Retinal pigment epithelial cell (primary cell): ENCODE data around the gene DNM1L.

ENCODE experiments used
- DNase-seq: peaks from one replicate; pipeline ENCODE4 v3.0.0-alpha.2; 2010; ENCODE audit warnings: low read depth
- H3K4me3 ChIP-seq: 2 replicates; pipeline ENCODE4 v1.5.1; 2011; ENCODE audit warnings: mild to moderate bottlenecking, low read length, control low read depth, moderate library complexity
- TF ChIP-seq, protein P1 (sequence below): conservative IDR thresholded peaks from 2 replicates; pipeline ENCODE4 v1.5.1; 2011; ENCODE audit warnings: low read depth, low read length, control low read depth, inconsistent platforms

DNM1L gene

DNA sequence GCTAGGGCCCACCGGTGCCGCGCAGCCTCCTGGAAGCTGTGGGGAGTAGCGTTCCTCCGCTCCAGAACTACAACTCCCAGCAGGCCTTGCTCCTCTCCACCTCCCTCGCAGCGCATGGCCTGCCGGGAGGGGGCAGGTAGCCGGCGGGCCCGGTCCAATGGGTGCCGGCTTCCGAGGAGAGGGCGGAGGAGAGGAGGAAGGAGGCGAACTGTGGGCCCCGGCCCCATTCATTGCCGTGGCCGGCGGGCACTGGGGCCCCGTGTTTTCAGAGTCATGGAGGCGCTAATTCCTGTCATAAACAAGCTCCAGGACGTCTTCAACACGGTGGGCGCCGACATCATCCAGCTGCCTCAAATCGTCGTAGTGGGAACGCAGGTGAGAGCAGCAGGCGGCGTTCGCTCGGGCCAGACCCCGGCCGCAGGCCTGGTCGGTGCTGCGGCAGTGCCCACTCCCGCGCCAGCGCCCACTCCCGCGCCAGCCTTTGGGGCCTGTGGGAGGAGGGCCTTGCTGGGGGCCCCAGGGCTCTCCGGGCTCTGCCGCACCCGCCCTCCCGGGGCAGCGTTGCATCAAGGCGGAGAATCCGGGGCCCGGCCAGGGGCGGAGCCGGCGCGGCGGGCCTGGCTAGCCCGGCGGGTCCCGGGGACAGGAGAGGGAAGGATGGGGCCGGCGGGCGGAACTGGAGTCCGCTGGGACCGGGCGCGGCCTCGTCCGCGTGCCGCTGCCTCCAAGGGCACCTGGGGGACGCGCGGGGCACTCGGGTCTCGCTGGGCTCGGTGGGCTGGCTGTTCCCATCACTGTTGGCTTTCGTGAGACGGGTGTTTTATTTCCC, at the start of gene DNM1L:
Gene DNM1L, plus strand, starts transcription at position 211 of the 829 bp plus-strand sequence. Its CDS starts 63 bp downstream, at position 274.
- peak; percentile 90 for DNase-seq
- TF ChIP-seq, protein P1, sequence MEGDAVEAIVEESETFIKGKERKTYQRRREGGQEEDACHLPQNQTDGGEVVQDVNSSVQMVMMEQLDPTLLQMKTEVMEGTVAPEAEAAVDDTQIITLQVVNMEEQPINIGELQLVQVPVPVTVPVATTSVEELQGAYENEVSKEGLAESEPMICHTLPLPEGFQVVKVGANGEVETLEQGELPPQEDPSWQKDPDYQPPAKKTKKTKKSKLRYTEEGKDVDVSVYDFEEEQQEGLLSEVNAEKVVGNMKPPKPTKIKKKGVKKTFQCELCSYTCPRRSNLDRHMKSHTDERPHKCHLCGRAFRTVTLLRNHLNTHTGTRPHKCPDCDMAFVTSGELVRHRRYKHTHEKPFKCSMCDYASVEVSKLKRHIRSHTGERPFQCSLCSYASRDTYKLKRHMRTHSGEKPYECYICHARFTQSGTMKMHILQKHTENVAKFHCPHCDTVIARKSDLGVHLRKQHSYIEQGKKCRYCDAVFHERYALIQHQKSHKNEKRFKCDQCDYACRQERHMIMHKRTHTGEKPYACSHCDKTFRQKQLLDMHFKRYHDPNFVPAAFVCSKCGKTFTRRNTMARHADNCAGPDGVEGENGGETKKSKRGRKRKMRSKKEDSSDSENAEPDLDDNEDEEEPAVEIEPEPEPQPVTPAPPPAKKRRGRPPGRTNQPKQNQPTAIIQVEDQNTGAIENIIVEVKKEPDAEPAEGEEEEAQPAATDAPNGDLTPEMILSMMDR, result no peak
- H3K4me3 ChIP-seq, result peak within 1 kb of the TSS; percentile 73

DNA sequence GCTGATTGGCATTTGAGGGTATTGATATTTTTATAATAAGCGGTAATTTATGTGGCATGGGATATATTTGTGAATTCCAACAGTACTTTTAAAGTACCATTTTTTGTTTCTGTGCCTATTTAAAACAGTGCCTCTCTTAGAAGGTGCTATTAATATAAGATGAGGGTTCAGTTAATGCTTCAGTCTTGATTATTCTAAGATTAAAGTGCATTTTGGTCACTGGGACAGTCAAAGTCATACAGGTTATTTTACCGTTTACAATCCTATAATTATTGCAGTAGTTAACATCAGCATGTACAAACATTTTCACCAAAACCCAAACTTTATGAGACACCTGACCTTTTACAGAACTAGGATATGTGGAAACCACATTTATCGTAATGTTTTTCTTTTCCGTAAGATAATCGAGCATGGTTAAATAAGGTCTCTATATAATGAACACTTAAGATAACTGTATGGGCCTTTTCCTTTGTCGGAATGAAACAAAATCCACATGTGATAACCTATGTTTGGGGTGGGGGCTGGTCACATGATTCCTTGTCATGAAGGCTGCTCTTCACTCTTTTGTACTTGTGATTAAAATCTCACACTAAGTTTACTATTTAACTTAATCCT, 37.7 kb upstream of the DNM1L start:
- H3K4me3 ChIP-seq, result no peak overlapping the region
- no peak for DNase-seq
- TF ChIP-seq, protein P1, result no peak

DNA sequence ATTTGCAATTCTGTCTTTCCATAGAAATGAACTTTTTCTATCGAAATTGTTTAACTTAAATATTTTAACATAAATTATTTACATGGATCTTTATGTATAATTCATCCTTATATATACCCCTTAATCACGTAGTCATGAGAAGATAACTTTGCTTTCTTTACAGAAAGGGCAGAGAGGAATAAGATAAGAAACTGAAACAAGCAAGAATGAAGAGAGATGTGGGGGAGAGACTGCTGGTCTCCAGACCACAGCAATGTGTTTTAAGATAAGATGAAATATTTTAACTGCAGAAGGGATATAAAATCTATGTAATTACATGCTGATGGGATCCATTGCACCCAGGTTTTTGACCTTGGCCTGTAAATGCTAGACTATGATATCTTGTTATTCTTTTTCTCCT, 34.7 kb upstream of the DNM1L start:
- no peak overlapping the region for H3K4me3 ChIP-seq
- TF ChIP-seq, protein P1, result no peak
- DNase-seq, result no peak

DNA sequence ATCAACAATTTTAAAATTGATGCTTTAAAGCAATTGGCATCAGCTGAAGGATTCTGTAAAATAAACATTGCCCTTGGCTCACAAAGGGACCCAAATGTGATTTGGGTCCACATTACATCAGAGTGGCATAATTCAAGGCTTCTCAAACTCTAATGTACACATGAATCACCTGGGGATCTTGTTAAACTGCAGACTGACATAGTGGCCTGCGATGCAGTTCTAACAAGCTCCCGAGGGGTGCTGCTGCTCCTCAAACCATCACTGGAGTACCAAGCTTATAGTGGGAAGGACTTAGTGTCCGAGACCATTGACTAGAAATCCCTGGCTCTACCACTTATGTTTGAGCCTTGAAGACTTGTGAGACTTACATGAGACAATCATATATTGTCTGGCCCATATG, 31.8 kb upstream of the DNM1L start:
- no peak for DNase-seq
- TF ChIP-seq, protein P1, result no peak
- no peak overlapping the region for H3K4me3 ChIP-seq

DNA sequence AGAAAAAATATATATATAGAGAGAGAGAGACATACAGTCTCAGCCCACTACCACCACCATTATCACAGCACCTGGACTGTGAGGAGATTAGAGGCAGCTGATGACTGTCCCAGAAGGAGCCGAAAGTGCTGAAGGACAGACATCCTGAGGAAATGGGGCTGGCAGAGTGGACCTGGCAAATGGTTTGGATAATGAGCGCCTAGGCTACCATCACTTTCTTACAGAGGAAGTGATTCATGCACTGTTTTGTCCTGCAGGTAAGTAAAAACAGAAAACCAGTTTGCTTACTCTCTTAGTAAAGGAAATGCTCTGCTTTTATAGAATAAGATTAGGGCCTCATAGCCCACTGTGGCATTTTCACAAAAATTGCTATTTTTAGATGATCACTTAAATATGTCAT, 28.6 kb upstream of the DNM1L start:
- TF ChIP-seq, protein P1, result no peak
- DNase-seq, result no peak
- no peak overlapping the region for H3K4me3 ChIP-seq

DNA sequence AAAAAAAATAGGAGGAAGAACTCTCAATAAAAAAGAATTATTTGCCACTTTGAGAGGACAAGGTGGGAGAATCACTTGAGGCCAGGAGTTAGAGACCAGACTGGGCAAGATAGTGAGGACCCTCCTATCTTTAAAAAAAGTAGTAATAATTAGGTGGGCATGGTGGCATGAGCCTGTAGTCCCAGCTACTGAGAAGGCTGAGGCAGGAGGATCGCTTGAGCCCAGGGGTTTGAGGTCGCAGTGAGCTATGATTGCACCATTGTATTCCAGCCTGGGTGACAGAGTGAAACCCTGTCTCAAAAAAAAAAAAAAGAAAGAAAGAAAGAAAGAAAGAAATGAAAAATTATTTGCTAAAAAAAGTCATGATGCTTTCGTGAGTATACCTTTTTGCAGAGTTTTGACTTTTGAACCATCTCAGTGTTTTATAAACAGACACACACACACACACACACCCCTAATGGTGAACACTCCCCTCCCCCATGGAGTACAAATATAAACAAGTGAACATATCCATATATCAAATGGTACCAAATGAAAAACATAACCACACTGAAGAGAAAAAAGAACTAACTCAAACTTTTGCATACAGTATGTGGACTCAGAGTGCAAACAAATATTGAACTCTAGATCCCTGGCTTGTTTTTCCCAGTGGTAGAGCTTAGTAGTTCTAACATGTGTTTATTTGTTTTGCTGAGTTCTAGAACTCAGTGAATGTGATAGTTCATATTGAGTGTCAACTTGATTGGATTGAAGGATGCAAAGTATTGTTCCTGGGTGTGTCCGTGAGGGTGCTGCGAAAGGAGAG, 27.7 kb upstream of the DNM1L start:
- no peak for DNase-seq
- no peak overlapping the region for H3K4me3 ChIP-seq
- TF ChIP-seq, protein P1, result no peak
